ENCODE measurements around the gene ZNF784. TPM values are rescaled to one million over a fixed set of nuclear protein-coding genes. Genes with fewer than 3 reads are reported as not detected.

The ZNF784 gene
- polyA plus RNA-seq, 2 of the 4 experiments (the other 2 are of a cell fraction), result 3.5 to 6.6 TPM

DNA sequence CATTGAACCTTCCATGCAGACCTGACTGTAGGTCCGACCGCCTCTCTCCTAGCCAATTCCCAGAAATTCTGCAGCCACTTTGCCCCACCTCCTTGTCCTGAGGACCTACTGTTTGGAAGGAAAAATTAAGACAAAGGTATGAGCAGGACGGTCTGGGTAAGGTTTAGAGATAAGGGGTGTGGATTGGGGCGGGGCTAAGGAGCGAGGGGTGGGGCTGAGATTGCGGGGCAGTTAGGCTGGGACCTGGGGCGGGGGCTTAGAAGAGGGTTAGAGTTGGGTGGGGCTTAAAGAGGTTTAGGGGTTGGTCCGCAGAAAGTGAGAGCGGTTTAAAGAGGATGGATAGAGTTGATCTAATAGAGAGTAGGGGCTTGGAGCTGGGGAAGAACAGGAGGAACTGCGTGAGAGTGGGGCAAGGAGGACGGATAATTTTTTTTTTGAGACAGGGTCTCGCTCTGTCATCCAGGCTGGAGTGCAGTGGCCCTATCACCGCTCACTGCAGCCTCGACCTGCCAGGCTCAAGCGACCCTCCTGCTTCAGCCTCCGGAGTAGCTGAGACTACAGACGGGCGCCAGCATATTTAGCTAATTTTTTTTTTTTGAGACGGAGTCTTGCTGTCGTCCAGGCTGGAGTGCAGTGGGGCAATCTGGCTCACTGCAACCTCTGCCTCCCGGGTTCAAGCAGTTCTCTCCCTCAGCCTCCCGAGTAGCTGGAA is 20.6 kb downstream of the ZNF784 start:
- DNase-seq (ENCODE audit: low read depth in 1 of 2, low spot score in 1 of 2), result no peak
- TF ChIP-seq ZSCAN20 (CRISPR knock-in tag; IDR thresholded peaks at IDR 0.05) (no peak), CEBPB (IDR thresholded peaks at IDR 0.05) (no peak), KDM1A (IDR thresholded peaks at IDR 0.05; ENCODE audit: low read depth) (no peak), POLR2AphosphoS2 (conservative IDR thresholded peaks at IDR 0.05; ENCODE audit: low read length) (no peak), MAZ (IDR thresholded peaks at IDR 0.05; ENCODE audit: borderline replicate concordance, low read depth, low read length) (no peak), HOXB13 (CRISPR knock-in tag; IDR thresholded peaks at IDR 0.05; ENCODE audit: low read depth) (no peak), RNF2 (IDR thresholded peaks at IDR 0.05; ENCODE audit: borderline replicate concordance, low read depth) (no peak), JUNB (IDR thresholded peaks at IDR 0.05) (no peak), TFCP2L1 (CRISPR knock-in tag; IDR thresholded peaks at IDR 0.05) (no peak), CHD2 (IDR thresholded peaks at IDR 0.05; ENCODE audit: low read length, partially characterized antibody) (no peak), HDAC2 (IDR thresholded peaks at IDR 0.05) (no peak), NPAS2 (CRISPR knock-in tag; IDR thresholded peaks at IDR 0.05; ENCODE audit: borderline replicate concordance) (no peak), RFX5 (IDR thresholded peaks at IDR 0.05) (no peak), NFE2L2 (conservative IDR thresholded peaks at IDR 0.05; ENCODE audit: low read length) (no peak), FOSB (CRISPR knock-in tag; IDR thresholded peaks at IDR 0.05) (no peak), CBX2 (IDR thresholded peaks at IDR 0.05; ENCODE audit: borderline replicate concordance, low read depth) (no peak)
- TF ChIP-seq, protein P1, sequence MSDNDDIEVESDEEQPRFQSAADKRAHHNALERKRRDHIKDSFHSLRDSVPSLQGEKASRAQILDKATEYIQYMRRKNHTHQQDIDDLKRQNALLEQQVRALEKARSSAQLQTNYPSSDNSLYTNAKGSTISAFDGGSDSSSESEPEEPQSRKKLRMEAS (IDR thresholded peaks at IDR 0.05), result no peak
- TF ChIP-seq, protein P2, sequence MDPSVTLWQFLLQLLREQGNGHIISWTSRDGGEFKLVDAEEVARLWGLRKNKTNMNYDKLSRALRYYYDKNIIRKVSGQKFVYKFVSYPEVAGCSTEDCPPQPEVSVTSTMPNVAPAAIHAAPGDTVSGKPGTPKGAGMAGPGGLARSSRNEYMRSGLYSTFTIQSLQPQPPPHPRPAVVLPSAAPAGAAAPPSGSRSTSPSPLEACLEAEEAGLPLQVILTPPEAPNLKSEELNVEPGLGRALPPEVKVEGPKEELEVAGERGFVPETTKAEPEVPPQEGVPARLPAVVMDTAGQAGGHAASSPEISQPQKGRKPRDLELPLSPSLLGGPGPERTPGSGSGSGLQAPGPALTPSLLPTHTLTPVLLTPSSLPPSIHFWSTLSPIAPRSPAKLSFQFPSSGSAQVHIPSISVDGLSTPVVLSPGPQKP (IDR thresholded peaks at IDR 0.05; ENCODE audit: low read depth, low read length), result no peak
- TF ChIP-seq, protein P3, sequence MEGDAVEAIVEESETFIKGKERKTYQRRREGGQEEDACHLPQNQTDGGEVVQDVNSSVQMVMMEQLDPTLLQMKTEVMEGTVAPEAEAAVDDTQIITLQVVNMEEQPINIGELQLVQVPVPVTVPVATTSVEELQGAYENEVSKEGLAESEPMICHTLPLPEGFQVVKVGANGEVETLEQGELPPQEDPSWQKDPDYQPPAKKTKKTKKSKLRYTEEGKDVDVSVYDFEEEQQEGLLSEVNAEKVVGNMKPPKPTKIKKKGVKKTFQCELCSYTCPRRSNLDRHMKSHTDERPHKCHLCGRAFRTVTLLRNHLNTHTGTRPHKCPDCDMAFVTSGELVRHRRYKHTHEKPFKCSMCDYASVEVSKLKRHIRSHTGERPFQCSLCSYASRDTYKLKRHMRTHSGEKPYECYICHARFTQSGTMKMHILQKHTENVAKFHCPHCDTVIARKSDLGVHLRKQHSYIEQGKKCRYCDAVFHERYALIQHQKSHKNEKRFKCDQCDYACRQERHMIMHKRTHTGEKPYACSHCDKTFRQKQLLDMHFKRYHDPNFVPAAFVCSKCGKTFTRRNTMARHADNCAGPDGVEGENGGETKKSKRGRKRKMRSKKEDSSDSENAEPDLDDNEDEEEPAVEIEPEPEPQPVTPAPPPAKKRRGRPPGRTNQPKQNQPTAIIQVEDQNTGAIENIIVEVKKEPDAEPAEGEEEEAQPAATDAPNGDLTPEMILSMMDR (IDR thresholded peaks at IDR 0.05), result no peak
- TF ChIP-seq, protein P4, sequence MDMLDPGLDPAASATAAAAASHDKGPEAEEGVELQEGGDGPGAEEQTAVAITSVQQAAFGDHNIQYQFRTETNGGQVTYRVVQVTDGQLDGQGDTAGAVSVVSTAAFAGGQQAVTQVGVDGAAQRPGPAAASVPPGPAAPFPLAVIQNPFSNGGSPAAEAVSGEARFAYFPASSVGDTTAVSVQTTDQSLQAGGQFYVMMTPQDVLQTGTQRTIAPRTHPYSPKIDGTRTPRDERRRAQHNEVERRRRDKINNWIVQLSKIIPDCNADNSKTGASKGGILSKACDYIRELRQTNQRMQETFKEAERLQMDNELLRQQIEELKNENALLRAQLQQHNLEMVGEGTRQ (IDR thresholded peaks at IDR 0.05), result no peak
- Histone ChIP-seq H3K4me1 (peaks cover 23% of the 10 kb centered on the region), H3K4me3 (no peak overlapping the region; the same call in 2 of the 3 replicates), H3K27ac (peak overlapping the region; percentile 94 to 95), H3K9me3 (no peaks in the 10 kb centered on the region), H3K4me2 (peak overlapping the region; percentile 97)
- WGBS (ENCODE audit: missing lambda C conversion rate), result 93% methylated on average over 22 of the region's 22 CpGs
- ChIA-PET CTCF (interaction anchor here (0.9 to 16.7 kb wide), 9 partner anchors 13 to 443 kb away, joined by 3 to 348 read pairs (median 6); partner anchors contain the start of gene ZNF579), POLR2A (interaction anchor here (0.6 to 3.2 kb wide), 15 partner anchors 15 to 196 kb away, joined by 3 to 33 read pairs (median 5); partner anchors contain the start of genes ISOC2, NAT14, U2AF2 and UBE2S)
- ATAC-seq, result no peak
- FAIRE-seq, result no peak

DNA sequence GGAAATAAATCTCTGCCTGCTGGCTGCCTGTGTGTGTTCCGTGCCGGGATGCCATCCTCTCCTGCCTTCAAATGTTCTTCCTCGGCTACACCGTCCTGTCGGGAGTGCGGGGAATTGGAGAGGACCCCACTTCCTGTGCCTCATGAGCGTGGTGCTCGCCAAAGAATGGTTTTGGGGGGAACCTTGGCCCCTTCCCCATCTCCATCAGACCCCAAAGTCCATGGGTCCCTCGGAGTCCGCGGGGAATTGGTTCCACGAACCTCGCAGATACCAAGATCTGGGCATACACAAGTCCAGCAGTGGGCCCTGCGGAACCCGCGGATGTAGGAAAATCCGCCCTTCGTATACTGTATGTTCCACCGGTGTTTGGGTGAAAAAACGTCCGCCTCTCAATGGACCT is 21.3 kb downstream of the ZNF784 start:
- FAIRE-seq (no peak), DNase-seq (ENCODE audit: low read depth in 1 of 2, low spot score in 1 of 2) (no peak), ATAC-seq (no peak)
- 95% methylated on average over 21 of the region's 21 CpGs for WGBS (ENCODE audit: missing lambda C conversion rate)
- Histone ChIP-seq H3K4me1 (peaks cover 28% of the 10 kb centered on the region), H3K27ac (0 out of 6 replicates have a peak overlapping the region, but pooled peaks of 1 of the 2 experiments have one; percentile 95), H3K4me2 (no peak overlapping the region), H3K4me3 (no peak overlapping the region), H3K9me3 (no peaks in the 10 kb centered on the region)
- ChIA-PET CTCF (interaction anchor here (1.2 to 16.7 kb wide), 2 partner anchors 93 to 442 kb away, joined by 3 to 348 read pairs; no protein-coding TSS in a partner anchor), POLR2A (no interaction called here)
- TF ChIP-seq SREBF2 (IDR thresholded peaks at IDR 0.05) (no peak), FOSL2 (IDR thresholded peaks at IDR 0.05) (no peak), FOSL2 (CRISPR knock-in tag; IDR thresholded peaks at IDR 0.05) (no peak), TP53 (CRISPR knock-in tag; IDR thresholded peaks at IDR 0.05) (no peak), RAD21 (conservative IDR thresholded peaks at IDR 0.05 in 1 of 2, IDR thresholded peaks at IDR 0.05 in 1 of 2) (no peak), ZSCAN20 (CRISPR knock-in tag; IDR thresholded peaks at IDR 0.05) (no peak), HDAC2 (IDR thresholded peaks at IDR 0.05) (no peak), ESRRA (IDR thresholded peaks at IDR 0.05; ENCODE audit: borderline replicate concordance, low read length) (no peak), POLR2AphosphoS2 (conservative IDR thresholded peaks at IDR 0.05; ENCODE audit: low read length) (no peak), JUNB (IDR thresholded peaks at IDR 0.05) (no peak), BHLHE40 (IDR thresholded peaks at IDR 0.05; ENCODE audit: low read depth, low read length) (no peak), ZC3H11A (IDR thresholded peaks at IDR 0.05) (no peak), EHMT2 (IDR thresholded peaks at IDR 0.05; ENCODE audit: low read depth) (no peak), RFX5 (IDR thresholded peaks at IDR 0.05) (no peak)
- TF ChIP-seq, protein P5, sequence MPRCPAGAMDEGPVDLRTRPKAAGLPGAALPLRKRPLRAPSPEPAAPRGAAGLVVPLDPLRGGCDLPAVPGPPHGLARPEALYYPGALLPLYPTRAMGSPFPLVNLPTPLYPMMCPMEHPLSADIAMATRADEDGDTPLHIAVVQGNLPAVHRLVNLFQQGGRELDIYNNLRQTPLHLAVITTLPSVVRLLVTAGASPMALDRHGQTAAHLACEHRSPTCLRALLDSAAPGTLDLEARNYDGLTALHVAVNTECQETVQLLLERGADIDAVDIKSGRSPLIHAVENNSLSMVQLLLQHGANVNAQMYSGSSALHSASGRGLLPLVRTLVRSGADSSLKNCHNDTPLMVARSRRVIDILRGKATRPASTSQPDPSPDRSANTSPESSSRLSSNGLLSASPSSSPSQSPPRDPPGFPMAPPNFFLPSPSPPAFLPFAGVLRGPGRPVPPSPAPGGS (IDR thresholded peaks at IDR 0.05), result no peak
- TF ChIP-seq, protein P3 (IDR thresholded peaks at IDR 0.05), result no peak

Measured in A549 (cell line).